HepG2 (cell line): Measurements from ENCODE around the gene RDH11. TPM values are rescaled to one million over a fixed set of nuclear protein-coding genes. Genes with fewer than 3 reads are reported as not detected.

Experiments
- ARID2 ChIP-seq: sonication (generic); formaldehyde crosslinking; IDR thresholded peaks from 2 replicates; pipeline ENCODE4 v1.8.1; 2022; ENCODE audit warnings: mild to moderate bottlenecking, missing genetic modification reagents, borderline replicate concordance
- ATF7-NPFF ChIP-seq: sonication (generic); formaldehyde crosslinking; IDR thresholded peaks from 2 replicates; pipeline ENCODE4 v1.8.1; 2023; ENCODE audit warnings: mild to moderate bottlenecking, low read depth, missing genetic modification reagents, moderate library complexity
- ELF3 ChIP-seq: IDR thresholded peaks from 2 replicates; pipeline ENCODE4 v1.6.1; 2016; ENCODE audit warnings: missing genetic modification reagents, missing compliant biosample characterization
- HOXA5 ChIP-seq: sonication (generic); formaldehyde crosslinking; IDR thresholded peaks from 2 replicates; pipeline ENCODE4 v1.4.0; 2020; ENCODE audit warnings: missing genetic modification reagents
- MIER2 ChIP-seq: IDR thresholded peaks from 2 replicates; pipeline ENCODE4 v1.6.1; 2016; ENCODE audit warnings: missing biosample characterization, missing genetic modification reagents
- PPARG ChIP-seq: conservative IDR thresholded peaks from 2 replicates; pipeline ENCODE4 v1.6.1; 2016; ENCODE audit warnings: missing biosample characterization, missing genetic modification reagents
- SIN3A ChIP-seq: IDR thresholded peaks from 2 replicates; pipeline ENCODE4 v1.6.1; 2011; ENCODE audit warnings: low read depth, mild to moderate bottlenecking, control low read depth, low read length, borderline replicate concordance
- STAG1 ChIP-seq: sonication (generic); formaldehyde crosslinking; IDR thresholded peaks from 2 replicates; pipeline ENCODE4 v1.4.0; 2020; ENCODE audit warnings: missing genetic modification reagents
- ZNF713 ChIP-seq: sonication (generic); formaldehyde crosslinking; IDR thresholded peaks from 2 replicates; pipeline ENCODE4 v1.4.0; 2020; ENCODE audit warnings: mild to moderate bottlenecking, missing genetic modification reagents
- ZNF782 ChIP-seq: sonication (generic); formaldehyde crosslinking; IDR thresholded peaks from 2 replicates; pipeline ENCODE4 v1.4.0; 2020; ENCODE audit warnings: missing genetic modification reagents, mild to moderate bottlenecking, borderline replicate concordance
- ZNF788 ChIP-seq: sonication (generic); formaldehyde crosslinking; IDR thresholded peaks from 2 replicates; pipeline ENCODE4 v1.5.0; 2020; ENCODE audit warnings: mild to moderate bottlenecking, missing genetic modification reagents, borderline replicate concordance
- polyA plus RNA-seq, 8 experiments: library from polyadenylated mRNA; depleted of rRNA in 3 of 8; stranded (reverse) in 7 of 8; unstranded in 1 of 8; fragments of >200 nt; fragmentation: Illumina TruSeq in 4 of 8; extraction: Trizol in 4 of 8; gene quantifications; 2 replicates each; pipeline versions ENCODE4 v1.2.1 to v1.2.3, GENCODE V29; 2011 to 2016; ENCODE audit warnings: low read depth in 4 of 8, missing spikeins in 1 of 8, mixed read lengths in 1 of 8; ENCODE audit not compliant: insufficient read depth in 1 of 8
- total RNA-seq, 5 experiments: library from RNA; depleted of rRNA; stranded (reverse); fragments of >200 nt; fragmentation: Illumina TruSeq; extraction: Trizol; gene quantifications; 2 replicates each; pipeline ENCODE4 v1.2.3, GENCODE V29; 2016; ENCODE audit warnings: low read depth in 1 of 5
- TF ChIP-seq, protein P1 (sequence below): IDR thresholded peaks from 2 replicates; pipeline ENCODE4 v1.6.1; 2016; ENCODE audit warnings: low read depth, borderline replicate concordance
- TF ChIP-seq, protein P2 (sequence below): IDR thresholded peaks from 2 replicates; pipeline ENCODE4 v1.6.1; 2012; ENCODE audit warnings: inconsistent platforms
- TF ChIP-seq, protein P3 (sequence below): sonication (generic); formaldehyde crosslinking; IDR thresholded peaks from 2 replicates; pipeline ENCODE4 v1.5.1; 2020; ENCODE audit warnings: mild to moderate bottlenecking, missing genetic modification reagents, moderate library complexity
- TF ChIP-seq, protein P4 (sequence below): sonication (generic); formaldehyde crosslinking; IDR thresholded peaks from 2 replicates; pipeline ENCODE4 v1.5.0; 2020; ENCODE audit warnings: mild to moderate bottlenecking, missing genetic modification reagents, moderate library complexity
- TF ChIP-seq, protein P5 (sequence below): sonication (generic); formaldehyde crosslinking; IDR thresholded peaks from 2 replicates; pipeline ENCODE4 v1.5.0; 2020; ENCODE audit warnings: missing genetic modification reagents
- TF ChIP-seq, protein P6 (sequence below): sonication (generic); formaldehyde crosslinking; IDR thresholded peaks from 2 replicates; pipeline ENCODE4 v1.5.0; 2020; ENCODE audit warnings: missing genetic modification reagents, mild to moderate bottlenecking, borderline replicate concordance
- TF ChIP-seq, protein P7 (sequence below): sonication (generic); formaldehyde crosslinking; IDR thresholded peaks from 2 replicates; pipeline ENCODE4 v1.5.1; 2020; ENCODE audit warnings: mild to moderate bottlenecking, missing genetic modification reagents, moderate library complexity

Gene RDH11
- total and polyA plus RNA-seq, 2 of the 13 experiments (the other 11 are each of a cell fraction or from before 2014, with no cell fraction given), result 106 to 131 TPM

DNA sequence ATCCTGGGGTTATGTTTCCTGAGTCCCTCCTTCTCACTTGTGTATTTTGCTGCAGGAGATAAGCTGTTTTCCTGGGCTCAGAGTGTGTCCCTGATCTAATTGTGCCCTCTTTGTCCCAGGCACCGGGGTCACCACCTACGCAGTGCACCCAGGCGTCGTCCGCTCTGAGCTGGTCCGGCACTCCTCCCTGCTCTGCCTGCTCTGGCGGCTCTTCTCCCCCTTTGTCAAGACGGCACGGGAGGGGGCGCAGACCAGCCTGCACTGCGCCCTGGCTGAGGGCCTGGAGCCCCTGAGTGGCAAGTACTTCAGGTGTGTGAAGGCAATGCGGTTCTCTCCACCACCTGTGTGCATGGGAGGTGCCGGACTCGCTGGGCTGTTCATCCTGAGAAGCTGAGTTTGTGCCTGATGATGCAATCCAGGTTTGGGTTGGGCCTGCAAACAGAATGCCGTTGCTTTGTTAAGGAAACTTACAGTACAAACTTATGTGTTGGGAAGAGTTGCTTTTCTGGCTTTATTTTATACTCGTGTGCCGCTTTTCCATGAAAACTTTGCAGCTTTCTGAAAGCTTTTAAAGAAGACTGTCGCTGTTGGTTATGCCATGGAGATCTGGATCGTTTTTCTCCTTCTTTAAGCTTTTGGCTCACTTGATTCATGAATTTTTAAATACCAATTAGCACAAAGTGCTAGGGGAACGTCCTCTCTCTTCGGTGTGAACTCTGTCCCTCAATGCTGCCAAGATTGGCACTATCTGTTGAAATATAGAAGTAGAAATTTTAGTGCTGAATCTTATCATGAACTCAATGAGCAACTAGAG is 33.7 kb upstream of the RDH11 start (continued):
- TF ChIP-seq STAG1 (0 out of 2 replicates have a peak, but pooled peaks have one; percentile 23), ZNF782 (CRISPR knock-in tag) (peak; percentile 87; the same call in 1 of the 2 replicates), ZNF788 (CRISPR knock-in tag) (peak; percentile 69; the same call in 1 of the 2 replicates), ELF3 (CRISPR knock-in tag) (0 out of 2 replicates have a peak, but pooled peaks have one; percentile 38), HOXA5 (CRISPR knock-in tag) (0 out of 2 replicates have a peak, but pooled peaks have one; percentile 60), ARID2 (peak; percentile 74; the same call in 1 of the 2 replicates), PPARG (0 out of 2 replicates have a peak, but pooled peaks have one; percentile 9), ATF7-NPFF (CRISPR knock-in tag) (0 out of 2 replicates have a peak, but pooled peaks have one; percentile 35), SIN3A (no peak), MIER2 (CRISPR knock-in tag) (0 out of 2 replicates have a peak, but pooled peaks have one; percentile 39), ZNF713 (peak; percentile 86; the same call in 1 of the 2 replicates)
- TF ChIP-seq, protein P1, sequence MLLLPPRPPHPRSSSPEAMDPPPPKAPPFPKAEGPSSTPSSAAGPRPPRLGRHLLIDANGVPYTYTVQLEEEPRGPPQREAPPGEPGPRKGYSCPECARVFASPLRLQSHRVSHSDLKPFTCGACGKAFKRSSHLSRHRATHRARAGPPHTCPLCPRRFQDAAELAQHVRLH (CRISPR knock-in tag), result peak; percentile 71; the same call in 1 of the 2 replicates
- TF ChIP-seq, protein P2, sequence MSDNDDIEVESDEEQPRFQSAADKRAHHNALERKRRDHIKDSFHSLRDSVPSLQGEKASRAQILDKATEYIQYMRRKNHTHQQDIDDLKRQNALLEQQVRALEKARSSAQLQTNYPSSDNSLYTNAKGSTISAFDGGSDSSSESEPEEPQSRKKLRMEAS, result peak; percentile 50; the same call in 1 of the 2 replicates
- TF ChIP-seq, protein P3, sequence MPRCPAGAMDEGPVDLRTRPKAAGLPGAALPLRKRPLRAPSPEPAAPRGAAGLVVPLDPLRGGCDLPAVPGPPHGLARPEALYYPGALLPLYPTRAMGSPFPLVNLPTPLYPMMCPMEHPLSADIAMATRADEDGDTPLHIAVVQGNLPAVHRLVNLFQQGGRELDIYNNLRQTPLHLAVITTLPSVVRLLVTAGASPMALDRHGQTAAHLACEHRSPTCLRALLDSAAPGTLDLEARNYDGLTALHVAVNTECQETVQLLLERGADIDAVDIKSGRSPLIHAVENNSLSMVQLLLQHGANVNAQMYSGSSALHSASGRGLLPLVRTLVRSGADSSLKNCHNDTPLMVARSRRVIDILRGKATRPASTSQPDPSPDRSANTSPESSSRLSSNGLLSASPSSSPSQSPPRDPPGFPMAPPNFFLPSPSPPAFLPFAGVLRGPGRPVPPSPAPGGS (CRISPR knock-in tag), result 0 out of 2 replicates have a peak, but pooled peaks have one; percentile 53
- TF ChIP-seq, protein P4, sequence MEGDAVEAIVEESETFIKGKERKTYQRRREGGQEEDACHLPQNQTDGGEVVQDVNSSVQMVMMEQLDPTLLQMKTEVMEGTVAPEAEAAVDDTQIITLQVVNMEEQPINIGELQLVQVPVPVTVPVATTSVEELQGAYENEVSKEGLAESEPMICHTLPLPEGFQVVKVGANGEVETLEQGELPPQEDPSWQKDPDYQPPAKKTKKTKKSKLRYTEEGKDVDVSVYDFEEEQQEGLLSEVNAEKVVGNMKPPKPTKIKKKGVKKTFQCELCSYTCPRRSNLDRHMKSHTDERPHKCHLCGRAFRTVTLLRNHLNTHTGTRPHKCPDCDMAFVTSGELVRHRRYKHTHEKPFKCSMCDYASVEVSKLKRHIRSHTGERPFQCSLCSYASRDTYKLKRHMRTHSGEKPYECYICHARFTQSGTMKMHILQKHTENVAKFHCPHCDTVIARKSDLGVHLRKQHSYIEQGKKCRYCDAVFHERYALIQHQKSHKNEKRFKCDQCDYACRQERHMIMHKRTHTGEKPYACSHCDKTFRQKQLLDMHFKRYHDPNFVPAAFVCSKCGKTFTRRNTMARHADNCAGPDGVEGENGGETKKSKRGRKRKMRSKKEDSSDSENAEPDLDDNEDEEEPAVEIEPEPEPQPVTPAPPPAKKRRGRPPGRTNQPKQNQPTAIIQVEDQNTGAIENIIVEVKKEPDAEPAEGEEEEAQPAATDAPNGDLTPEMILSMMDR (CRISPR knock-in tag), result peak; percentile 63
- TF ChIP-seq, protein P5, sequence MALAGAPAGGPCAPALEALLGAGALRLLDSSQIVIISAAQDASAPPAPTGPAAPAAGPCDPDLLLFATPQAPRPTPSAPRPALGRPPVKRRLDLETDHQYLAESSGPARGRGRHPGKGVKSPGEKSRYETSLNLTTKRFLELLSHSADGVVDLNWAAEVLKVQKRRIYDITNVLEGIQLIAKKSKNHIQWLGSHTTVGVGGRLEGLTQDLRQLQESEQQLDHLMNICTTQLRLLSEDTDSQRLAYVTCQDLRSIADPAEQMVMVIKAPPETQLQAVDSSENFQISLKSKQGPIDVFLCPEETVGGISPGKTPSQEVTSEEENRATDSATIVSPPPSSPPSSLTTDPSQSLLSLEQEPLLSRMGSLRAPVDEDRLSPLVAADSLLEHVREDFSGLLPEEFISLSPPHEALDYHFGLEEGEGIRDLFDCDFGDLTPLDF (CRISPR knock-in tag), result no peak
- TF ChIP-seq, protein P6, sequence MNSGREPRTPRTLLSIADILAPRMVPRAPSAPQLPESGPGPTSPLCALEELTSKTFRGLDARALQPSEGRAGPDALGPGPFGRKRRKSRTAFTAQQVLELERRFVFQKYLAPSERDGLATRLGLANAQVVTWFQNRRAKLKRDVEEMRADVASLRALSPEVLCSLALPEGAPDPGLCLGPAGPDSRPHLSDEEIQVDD, result peak; percentile 75; the same call in 1 of the 2 replicates
- TF ChIP-seq, protein P7, sequence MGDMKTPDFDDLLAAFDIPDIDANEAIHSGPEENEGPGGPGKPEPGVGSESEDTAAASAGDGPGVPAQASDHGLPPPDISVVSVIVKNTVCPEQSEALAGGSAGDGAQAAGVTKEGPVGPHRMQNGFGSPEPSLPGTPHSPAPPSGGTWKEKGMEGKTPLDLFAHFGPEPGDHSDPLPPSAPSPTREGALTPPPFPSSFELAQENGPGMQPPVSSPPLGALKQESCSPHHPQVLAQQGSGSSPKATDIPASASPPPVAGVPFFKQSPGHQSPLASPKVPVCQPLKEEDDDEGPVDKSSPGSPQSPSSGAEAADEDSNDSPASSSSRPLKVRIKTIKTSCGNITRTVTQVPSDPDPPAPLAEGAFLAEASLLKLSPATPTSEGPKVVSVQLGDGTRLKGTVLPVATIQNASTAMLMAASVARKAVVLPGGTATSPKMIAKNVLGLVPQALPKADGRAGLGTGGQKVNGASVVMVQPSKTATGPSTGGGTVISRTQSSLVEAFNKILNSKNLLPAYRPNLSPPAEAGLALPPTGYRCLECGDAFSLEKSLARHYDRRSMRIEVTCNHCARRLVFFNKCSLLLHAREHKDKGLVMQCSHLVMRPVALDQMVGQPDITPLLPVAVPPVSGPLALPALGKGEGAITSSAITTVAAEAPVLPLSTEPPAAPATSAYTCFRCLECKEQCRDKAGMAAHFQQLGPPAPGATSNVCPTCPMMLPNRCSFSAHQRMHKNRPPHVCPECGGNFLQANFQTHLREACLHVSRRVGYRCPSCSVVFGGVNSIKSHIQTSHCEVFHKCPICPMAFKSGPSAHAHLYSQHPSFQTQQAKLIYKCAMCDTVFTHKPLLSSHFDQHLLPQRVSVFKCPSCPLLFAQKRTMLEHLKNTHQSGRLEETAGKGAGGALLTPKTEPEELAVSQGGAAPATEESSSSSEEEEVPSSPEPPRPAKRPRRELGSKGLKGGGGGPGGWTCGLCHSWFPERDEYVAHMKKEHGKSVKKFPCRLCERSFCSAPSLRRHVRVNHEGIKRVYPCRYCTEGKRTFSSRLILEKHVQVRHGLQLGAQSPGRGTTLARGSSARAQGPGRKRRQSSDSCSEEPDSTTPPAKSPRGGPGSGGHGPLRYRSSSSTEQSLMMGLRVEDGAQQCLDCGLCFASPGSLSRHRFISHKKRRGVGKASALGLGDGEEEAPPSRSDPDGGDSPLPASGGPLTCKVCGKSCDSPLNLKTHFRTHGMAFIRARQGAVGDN (CRISPR knock-in tag), result peak; percentile 96
